ENCODE results near the gene TUFT1. TPM values are rescaled to one million over a fixed set of nuclear protein-coding genes. Genes with fewer than 3 reads are reported as not detected.

The TUFT1 gene
- total and polyA plus RNA-seq, 9 of the 15 experiments (the other 6 are each of a cell fraction or from before 2014, with no cell fraction given), result 0.54 to 2.0 (median 1.7) TPM

DNA sequence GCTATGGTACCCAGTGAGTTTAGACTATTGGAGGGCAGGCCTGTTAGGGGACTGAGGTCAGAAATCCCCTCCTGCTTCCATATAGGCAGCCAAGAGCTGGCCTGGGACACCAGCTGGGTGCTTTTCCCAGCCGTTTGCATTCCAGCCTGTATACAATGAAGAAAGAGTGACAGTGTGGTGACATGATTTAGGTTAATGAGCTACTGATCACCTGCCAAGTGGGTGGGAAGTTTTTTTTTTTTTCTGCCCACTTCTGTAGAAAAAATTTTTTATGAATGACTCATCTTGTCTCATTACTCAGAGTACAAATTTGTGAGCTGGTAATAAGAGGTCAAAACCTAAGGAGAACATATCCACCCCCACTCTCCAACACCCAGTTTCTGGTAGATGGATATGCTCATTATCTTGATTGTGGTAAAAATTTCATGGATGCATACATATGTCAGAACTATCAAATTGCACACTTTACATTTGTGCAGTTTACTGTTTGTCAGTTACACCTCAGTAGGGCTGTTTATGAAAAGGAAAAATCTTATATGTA is 45.3 kb upstream of the TUFT1 start (continued):
- TF ChIP-seq, protein P1, sequence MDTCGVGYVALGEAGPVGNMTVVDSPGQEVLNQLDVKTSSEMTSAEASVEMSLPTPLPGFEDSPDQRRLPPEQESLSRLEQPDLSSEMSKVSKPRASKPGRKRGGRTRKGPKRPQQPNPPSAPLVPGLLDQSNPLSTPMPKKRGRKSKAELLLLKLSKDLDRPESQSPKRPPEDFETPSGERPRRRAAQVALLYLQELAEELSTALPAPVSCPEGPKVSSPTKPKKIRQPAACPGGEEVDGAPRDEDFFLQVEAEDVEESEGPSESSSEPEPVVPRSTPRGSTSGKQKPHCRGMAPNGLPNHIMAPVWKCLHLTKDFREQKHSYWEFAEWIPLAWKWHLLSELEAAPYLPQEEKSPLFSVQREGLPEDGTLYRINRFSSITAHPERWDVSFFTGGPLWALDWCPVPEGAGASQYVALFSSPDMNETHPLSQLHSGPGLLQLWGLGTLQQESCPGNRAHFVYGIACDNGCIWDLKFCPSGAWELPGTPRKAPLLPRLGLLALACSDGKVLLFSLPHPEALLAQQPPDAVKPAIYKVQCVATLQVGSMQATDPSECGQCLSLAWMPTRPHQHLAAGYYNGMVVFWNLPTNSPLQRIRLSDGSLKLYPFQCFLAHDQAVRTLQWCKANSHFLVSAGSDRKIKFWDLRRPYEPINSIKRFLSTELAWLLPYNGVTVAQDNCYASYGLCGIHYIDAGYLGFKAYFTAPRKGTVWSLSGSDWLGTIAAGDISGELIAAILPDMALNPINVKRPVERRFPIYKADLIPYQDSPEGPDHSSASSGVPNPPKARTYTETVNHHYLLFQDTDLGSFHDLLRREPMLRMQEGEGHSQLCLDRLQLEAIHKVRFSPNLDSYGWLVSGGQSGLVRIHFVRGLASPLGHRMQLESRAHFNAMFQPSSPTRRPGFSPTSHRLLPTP (IDR thresholded peaks at IDR 0.05; ENCODE audit: borderline replicate concordance, extremely low read depth, insufficient read length), result no peak
- TF ChIP-seq NR2C2 (CRISPR knock-in tag; IDR thresholded peaks at IDR 0.05) (no peak), NR2C2 (tag; IDR thresholded peaks at IDR 0.05) (peak; percentile 55; the same call in 1 of the 2 replicates), RBM25 (IDR thresholded peaks at IDR 0.05; ENCODE audit: low read depth, low read length, severe bottlenecking) (no peak), EGR1 (conservative IDR thresholded peaks at IDR 0.05) (peak; percentile 82), U2AF1 (optimal IDR thresholded peaks at IDR 0.05; ENCODE audit: low read depth, low read length) (no peak), ZNF561 (CRISPR knock-in tag; conservative IDR thresholded peaks at IDR 0.05) (no peak), POLR2H (tag; IDR thresholded peaks at IDR 0.05; ENCODE audit: low read depth) (no peak), SMAD1 (IDR thresholded peaks at IDR 0.05; ENCODE audit: low read depth, low read length, partially characterized antibody) (no peak), FOXJ2 (tag; IDR thresholded peaks at IDR 0.05) (peak; percentile 67), ZKSCAN8 (CRISPR knock-in tag; IDR thresholded peaks at IDR 0.05) (no peak), BHLHE40 (IDR thresholded peaks at IDR 0.05; ENCODE audit: low read length) (peak; percentile 90)
- TF ChIP-seq, protein P2, sequence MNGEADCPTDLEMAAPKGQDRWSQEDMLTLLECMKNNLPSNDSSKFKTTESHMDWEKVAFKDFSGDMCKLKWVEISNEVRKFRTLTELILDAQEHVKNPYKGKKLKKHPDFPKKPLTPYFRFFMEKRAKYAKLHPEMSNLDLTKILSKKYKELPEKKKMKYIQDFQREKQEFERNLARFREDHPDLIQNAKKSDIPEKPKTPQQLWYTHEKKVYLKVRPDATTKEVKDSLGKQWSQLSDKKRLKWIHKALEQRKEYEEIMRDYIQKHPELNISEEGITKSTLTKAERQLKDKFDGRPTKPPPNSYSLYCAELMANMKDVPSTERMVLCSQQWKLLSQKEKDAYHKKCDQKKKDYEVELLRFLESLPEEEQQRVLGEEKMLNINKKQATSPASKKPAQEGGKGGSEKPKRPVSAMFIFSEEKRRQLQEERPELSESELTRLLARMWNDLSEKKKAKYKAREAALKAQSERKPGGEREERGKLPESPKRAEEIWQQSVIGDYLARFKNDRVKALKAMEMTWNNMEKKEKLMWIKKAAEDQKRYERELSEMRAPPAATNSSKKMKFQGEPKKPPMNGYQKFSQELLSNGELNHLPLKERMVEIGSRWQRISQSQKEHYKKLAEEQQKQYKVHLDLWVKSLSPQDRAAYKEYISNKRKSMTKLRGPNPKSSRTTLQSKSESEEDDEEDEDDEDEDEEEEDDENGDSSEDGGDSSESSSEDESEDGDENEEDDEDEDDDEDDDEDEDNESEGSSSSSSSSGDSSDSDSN (IDR thresholded peaks at IDR 0.05; ENCODE audit: borderline replicate concordance in 1 of 2, low read depth in 2 of 2, low read length in 2 of 2), result no peak
- TF ChIP-seq, protein P3, sequence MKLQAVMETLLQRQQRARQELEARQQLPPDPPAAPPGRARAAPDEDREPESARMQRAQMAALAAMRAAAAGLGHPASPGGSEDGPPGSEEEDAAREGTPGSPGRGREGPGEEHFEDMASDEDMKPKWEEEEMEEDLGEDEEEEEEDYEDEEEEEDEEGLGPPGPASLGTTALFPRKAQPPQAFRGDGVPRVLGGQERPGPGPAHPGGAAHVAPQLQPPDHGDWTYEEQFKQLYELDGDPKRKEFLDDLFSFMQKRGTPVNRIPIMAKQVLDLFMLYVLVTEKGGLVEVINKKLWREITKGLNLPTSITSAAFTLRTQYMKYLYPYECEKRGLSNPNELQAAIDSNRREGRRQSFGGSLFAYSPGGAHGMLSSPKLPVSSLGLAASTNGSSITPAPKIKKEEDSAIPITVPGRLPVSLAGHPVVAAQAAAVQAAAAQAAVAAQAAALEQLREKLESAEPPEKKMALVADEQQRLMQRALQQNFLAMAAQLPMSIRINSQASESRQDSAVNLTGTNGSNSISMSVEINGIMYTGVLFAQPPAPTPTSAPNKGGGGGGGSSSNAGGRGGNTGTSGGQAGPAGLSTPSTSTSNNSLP (IDR thresholded peaks at IDR 0.05; ENCODE audit: borderline replicate concordance, low read depth, low read length), result peak; percentile 73; the same call in 1 of the 2 replicates
- TF ChIP-seq, protein P4, sequence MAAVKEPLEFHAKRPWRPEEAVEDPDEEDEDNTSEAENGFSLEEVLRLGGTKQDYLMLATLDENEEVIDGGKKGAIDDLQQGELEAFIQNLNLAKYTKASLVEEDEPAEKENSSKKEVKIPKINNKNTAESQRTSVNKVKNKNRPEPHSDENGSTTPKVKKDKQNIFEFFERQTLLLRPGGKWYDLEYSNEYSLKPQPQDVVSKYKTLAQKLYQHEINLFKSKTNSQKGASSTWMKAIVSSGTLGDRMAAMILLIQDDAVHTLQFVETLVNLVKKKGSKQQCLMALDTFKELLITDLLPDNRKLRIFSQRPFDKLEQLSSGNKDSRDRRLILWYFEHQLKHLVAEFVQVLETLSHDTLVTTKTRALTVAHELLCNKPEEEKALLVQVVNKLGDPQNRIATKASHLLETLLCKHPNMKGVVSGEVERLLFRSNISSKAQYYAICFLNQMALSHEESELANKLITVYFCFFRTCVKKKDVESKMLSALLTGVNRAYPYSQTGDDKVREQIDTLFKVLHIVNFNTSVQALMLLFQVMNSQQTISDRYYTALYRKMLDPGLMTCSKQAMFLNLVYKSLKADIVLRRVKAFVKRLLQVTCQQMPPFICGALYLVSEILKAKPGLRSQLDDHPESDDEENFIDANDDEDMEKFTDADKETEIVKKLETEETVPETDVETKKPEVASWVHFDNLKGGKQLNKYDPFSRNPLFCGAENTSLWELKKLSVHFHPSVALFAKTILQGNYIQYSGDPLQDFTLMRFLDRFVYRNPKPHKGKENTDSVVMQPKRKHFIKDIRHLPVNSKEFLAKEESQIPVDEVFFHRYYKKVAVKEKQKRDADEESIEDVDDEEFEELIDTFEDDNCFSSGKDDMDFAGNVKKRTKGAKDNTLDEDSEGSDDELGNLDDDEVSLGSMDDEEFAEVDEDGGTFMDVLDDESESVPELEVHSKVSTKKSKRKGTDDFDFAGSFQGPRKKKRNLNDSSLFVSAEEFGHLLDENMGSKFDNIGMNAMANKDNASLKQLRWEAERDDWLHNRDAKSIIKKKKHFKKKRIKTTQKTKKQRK (IDR thresholded peaks at IDR 0.05; ENCODE audit: borderline replicate concordance, low read depth, low read length), result no peak
- TF ChIP-seq, protein P5, sequence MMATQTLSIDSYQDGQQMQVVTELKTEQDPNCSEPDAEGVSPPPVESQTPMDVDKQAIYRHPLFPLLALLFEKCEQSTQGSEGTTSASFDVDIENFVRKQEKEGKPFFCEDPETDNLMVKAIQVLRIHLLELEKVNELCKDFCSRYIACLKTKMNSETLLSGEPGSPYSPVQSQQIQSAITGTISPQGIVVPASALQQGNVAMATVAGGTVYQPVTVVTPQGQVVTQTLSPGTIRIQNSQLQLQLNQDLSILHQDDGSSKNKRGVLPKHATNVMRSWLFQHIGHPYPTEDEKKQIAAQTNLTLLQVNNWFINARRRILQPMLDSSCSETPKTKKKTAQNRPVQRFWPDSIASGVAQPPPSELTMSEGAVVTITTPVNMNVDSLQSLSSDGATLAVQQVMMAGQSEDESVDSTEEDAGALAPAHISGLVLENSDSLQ (IDR thresholded peaks at IDR 0.05), result peak; percentile 89

All from K562 (cell line).